ENCODE data around the gene FKBP8.

DNA sequence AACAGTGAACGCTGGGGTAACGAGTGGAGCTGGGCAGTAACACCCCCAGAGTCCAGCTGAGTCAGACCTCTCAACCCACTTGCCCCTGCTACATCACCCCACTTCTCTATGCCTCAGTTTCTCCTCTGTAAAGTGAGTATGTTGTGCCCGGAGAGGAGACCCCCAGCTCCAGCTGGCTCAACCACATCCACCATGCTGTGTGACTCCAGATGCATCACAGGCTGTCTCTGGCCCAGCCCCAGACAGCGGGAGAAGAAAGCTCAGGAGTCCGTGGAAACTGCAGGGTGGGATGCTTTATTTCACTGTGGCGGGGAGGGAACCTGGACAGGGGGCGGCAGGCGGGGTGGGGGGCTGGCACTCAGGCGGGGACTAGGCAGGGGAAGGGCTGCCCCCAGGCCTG, 11.9 kb downstream of the FKBP8 start:
- TF ChIP-seq POLR2AphosphoS5 (IDR thresholded peaks at IDR 0.05) (no peak), POLR2A (IDR thresholded peaks at IDR 0.05) (no peak)
- TF ChIP-seq, protein P1, sequence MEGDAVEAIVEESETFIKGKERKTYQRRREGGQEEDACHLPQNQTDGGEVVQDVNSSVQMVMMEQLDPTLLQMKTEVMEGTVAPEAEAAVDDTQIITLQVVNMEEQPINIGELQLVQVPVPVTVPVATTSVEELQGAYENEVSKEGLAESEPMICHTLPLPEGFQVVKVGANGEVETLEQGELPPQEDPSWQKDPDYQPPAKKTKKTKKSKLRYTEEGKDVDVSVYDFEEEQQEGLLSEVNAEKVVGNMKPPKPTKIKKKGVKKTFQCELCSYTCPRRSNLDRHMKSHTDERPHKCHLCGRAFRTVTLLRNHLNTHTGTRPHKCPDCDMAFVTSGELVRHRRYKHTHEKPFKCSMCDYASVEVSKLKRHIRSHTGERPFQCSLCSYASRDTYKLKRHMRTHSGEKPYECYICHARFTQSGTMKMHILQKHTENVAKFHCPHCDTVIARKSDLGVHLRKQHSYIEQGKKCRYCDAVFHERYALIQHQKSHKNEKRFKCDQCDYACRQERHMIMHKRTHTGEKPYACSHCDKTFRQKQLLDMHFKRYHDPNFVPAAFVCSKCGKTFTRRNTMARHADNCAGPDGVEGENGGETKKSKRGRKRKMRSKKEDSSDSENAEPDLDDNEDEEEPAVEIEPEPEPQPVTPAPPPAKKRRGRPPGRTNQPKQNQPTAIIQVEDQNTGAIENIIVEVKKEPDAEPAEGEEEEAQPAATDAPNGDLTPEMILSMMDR (IDR thresholded peaks at IDR 0.05), result no peak

Data from prostate gland (tissue), 2 donors.